Sigmoid colon (tissue), 4 donors: ENCODE results near the gene INTS4.

Experiments used
- CTCF ChIP-seq, 4 experiments: fragments of 450-650 bp in 3 of 4; fragments of 200-600 bp in 1 of 4; IDR thresholded peaks; one replicate each; pipeline ENCODE4 v1.5.1; 2016 to 2019; ENCODE audit warnings: antibody characterized with exemption in 4 of 4, mild to moderate bottlenecking in 3 of 4, moderate library complexity in 2 of 4
- EP300 ChIP-seq, 4 donors: sonication (generic); formaldehyde crosslinking; IDR thresholded peaks; one replicate each; pipeline ENCODE4 v1.6.1; 2017; ENCODE audit warnings: antibody characterized with exemption in 4 of 4
- POLR2A ChIP-seq, 2 donors: fragments of 450-650 bp; IDR thresholded peaks; one replicate each; pipeline ENCODE4 v1.6.1; 2016; ENCODE audit warnings: antibody characterized with exemption in 2 of 2, mild to moderate bottlenecking in 2 of 2, moderate library complexity in 2 of 2
- POLR2AphosphoS5 ChIP-seq, 4 donors: sonication (generic); formaldehyde crosslinking; IDR thresholded peaks; one replicate each; pipeline ENCODE4 v1.6.1; 2017; ENCODE audit warnings: antibody characterized with exemption in 4 of 4

- TF ChIP-seq CTCF (IDR thresholded peaks at IDR 0.05) (no peak), POLR2A (IDR thresholded peaks at IDR 0.05) (no peak), POLR2AphosphoS5 (IDR thresholded peaks at IDR 0.05) (peak; percentile 70 to 85 (median 71)), EP300 (IDR thresholded peaks at IDR 0.05) (peak in 2 of 4 donors; percentile 37 to 47)
Observed at GRCh38 chr11:77994434-77995362, at the start of gene INTS4.
